Nephron (organoid): ENCODE data around the gene FGF7.

ENCODE experiments used
- H3K27ac Mint-ChIP-seq, 3 experiments: 2 replicates each; pipeline ENCODE4 v1.8.0; 2020; ENCODE audit warnings: mixed read lengths in 3 of 3, mild to moderate bottlenecking in 2 of 3, moderate library complexity in 1 of 3
- H3K27me3 Mint-ChIP-seq: 2 replicates; pipeline ENCODE4 v1.8.0; 2021; ENCODE audit warnings: low read depth, mild to moderate bottlenecking, moderate library complexity, mixed read lengths
- H3K36me3 Mint-ChIP-seq: 2 replicates; pipeline ENCODE4 v1.8.0; 2020; ENCODE audit warnings: low read depth, mixed read lengths
- H3K4me1 Mint-ChIP-seq: 2 replicates; pipeline ENCODE4 v1.8.0; 2020; ENCODE audit warnings: mixed read lengths
- H3K4me3 Mint-ChIP-seq, 3 experiments: 2 replicates each; pipeline ENCODE4 v1.8.0; 2020; ENCODE audit warnings: mild to moderate bottlenecking in 3 of 3, mixed read lengths in 3 of 3, moderate library complexity in 2 of 3
- H3K9me3 Mint-ChIP-seq: 2 replicates; pipeline ENCODE4 v1.8.0; 2020; ENCODE audit warnings: mixed read lengths
- TF ChIP-seq, protein P1 (sequence below), 3 experiments: fragments of 200-600 bp; sonication (generic); IDR thresholded peaks; one replicate each; pipeline ENCODE4 v1.5.0; 2021; ENCODE audit warnings: antibody characterized with exemption in 3 of 3; ENCODE audit not compliant: unreplicated experiment in 3 of 3

Gene FGF7

DNA sequence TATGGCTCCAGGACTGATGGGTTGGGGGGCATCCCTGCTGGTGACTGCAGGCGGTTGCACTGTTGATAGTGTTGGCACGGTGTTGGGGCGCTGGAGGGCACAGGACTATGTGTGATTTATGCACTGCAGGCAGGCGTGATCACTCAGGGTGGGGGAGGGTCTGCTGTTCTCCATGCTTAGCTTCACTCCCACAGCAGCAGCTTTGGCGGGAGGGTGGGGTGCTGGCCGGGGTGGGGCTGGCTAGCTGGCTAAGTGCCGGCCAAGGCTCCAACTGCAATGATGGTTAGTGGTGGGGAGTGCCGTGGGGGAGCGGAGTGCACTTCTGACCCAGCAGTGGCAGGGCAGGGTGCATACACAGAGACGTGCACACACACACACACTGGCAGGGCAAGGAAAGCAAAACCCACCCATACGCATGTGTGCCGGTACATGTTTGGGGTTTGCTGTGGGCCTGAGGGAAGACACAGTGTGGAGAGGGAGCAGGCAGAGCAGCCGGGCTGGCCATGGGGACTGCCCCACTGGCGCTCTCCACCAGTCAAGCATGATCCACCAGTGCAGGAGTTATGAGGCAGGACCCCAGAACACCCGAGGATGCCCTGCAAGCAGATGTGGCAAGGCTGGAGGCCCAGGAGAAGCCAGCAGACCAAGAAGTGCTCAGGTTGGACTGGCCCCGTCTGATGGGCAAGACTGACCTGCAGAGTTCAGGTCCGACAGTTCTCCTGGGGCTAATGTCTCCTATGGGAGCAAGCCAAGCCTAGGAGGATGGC, 16.5 kb upstream of the FGF7 start:
- H3K4me1 Mint-ChIP-seq = peaks cover 6% of the 10 kb centered on the region
- no peaks in the 10 kb centered on the region for H3K36me3 Mint-ChIP-seq
- TF ChIP-seq, protein P1, sequence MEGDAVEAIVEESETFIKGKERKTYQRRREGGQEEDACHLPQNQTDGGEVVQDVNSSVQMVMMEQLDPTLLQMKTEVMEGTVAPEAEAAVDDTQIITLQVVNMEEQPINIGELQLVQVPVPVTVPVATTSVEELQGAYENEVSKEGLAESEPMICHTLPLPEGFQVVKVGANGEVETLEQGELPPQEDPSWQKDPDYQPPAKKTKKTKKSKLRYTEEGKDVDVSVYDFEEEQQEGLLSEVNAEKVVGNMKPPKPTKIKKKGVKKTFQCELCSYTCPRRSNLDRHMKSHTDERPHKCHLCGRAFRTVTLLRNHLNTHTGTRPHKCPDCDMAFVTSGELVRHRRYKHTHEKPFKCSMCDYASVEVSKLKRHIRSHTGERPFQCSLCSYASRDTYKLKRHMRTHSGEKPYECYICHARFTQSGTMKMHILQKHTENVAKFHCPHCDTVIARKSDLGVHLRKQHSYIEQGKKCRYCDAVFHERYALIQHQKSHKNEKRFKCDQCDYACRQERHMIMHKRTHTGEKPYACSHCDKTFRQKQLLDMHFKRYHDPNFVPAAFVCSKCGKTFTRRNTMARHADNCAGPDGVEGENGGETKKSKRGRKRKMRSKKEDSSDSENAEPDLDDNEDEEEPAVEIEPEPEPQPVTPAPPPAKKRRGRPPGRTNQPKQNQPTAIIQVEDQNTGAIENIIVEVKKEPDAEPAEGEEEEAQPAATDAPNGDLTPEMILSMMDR (IDR thresholded peaks at IDR 0.05; ENCODE audit: unreplicated experiment in 3 of 3) = no peak
- H3K27me3 Mint-ChIP-seq = no peaks in the 10 kb centered on the region
- no peak overlapping the region for H3K27ac Mint-ChIP-seq
- H3K4me3 Mint-ChIP-seq = no peak overlapping the region
- peaks cover 19% of the 10 kb centered on the region for H3K9me3 Mint-ChIP-seq

DNA sequence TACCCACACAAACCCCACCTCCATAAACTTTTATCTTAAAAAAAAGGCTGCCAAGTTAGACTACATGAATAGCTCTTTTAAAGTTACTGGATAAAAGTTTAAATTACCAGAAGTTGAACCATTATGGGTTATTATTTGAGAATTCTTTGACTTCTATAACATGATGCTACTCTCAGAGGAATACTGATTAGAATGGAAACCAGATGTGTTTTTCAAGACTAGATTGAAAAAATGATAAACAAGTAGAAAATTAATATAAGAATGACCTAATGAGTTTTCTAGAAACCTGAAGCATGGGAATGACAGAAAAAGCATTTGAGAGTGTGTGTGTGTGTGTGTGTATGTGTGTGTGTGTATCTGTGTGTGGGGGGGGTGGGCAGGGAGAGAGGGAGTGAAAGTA, 12.4 kb upstream of the FGF7 start:
- Mint-ChIP-seq H3K27me3 (no peaks in the 10 kb centered on the region), H3K4me1 (peaks cover 6% of the 10 kb centered on the region), H3K27ac (peak overlapping the region in 1 of 3 experiments; percentile 20), H3K36me3 (no peaks in the 10 kb centered on the region), H3K9me3 (peaks cover 2% of the 10 kb centered on the region), H3K4me3 (no peak overlapping the region)
- TF ChIP-seq, protein P1 (IDR thresholded peaks at IDR 0.05; ENCODE audit: unreplicated experiment in 3 of 3) = no peak

DNA sequence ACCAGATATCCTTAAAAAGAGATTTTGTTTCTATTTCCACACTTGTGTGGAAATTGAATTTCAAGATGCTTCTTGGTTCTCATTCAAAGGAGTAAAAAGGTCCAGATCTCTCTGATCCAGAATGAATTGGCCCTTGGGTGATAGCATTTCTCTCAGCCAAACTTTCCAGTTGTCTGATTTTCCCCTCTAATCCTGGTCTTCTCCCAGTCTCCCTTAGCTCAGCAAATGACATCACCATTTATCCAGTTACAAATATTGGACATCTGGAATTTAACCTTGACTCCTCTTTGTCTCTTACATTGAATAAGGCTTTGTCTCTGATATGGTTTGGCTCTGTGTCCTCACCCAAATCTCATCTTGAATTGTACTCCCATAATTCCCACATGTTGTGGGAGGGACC, 10.2 kb upstream of the FGF7 start:
- Mint-ChIP-seq H3K9me3 (peaks cover 7% of the 10 kb centered on the region), H3K27me3 (no peaks in the 10 kb centered on the region), H3K4me3 (no peak overlapping the region), H3K27ac (no peak overlapping the region), H3K4me1 (peaks cover 6% of the 10 kb centered on the region), H3K36me3 (no peaks in the 10 kb centered on the region)
- TF ChIP-seq, protein P1 (IDR thresholded peaks at IDR 0.05; ENCODE audit: unreplicated experiment in 3 of 3) = no peak

DNA sequence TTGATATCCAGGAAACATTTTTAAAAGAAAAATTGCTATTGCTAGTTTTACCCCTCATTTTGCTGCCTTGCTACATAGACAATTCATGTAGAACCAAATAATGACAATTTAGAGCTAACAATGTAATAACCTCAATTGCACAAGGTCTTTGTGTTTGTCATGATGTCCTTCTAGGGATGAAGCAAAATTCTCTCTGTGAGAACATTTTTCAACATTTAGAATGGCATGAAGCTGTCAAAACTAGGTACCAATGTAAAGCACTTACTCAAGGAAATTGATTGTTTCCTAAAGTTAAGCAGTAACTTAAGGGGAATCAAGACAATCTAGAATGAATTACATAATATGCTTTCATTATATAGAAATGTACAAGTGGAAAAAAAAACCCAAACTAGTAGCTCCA, 7.9 kb upstream of the FGF7 start:
- TF ChIP-seq, protein P1 (IDR thresholded peaks at IDR 0.05; ENCODE audit: unreplicated experiment in 3 of 3) = no peak
- Mint-ChIP-seq H3K27me3 (no peaks in the 10 kb centered on the region), H3K9me3 (peaks cover 7% of the 10 kb centered on the region), H3K27ac (no peak overlapping the region), H3K36me3 (no peaks in the 10 kb centered on the region), H3K4me3 (no peak overlapping the region), H3K4me1 (peaks cover 6% of the 10 kb centered on the region)

DNA sequence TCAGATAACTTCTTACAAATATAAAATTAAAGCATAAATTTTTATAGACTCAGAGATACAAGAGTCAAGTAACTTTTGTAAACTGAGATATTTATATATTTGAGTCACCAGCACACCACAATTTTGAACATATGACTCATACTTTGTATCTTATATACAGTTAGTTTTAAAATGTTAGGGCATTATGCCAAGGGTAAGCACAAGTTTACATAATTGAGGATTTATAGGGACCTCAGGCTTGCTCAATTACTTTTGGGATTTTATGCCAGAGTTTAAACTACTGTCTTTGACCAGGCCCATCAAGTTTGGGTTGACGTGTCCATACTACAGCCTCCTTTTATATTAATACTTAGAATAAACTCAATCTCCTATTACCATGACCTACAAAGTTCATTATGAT, 7.4 kb upstream of the FGF7 start:
- H3K27me3 Mint-ChIP-seq = no peaks in the 10 kb centered on the region
- no peak overlapping the region for H3K27ac Mint-ChIP-seq
- peaks cover 7% of the 10 kb centered on the region for H3K9me3 Mint-ChIP-seq
- H3K4me1 Mint-ChIP-seq = peaks cover 3% of the 10 kb centered on the region
- TF ChIP-seq, protein P1 (IDR thresholded peaks at IDR 0.05; ENCODE audit: unreplicated experiment in 3 of 3) = no peak
- H3K4me3 Mint-ChIP-seq = no peak overlapping the region
- H3K36me3 Mint-ChIP-seq = no peaks in the 10 kb centered on the region

DNA sequence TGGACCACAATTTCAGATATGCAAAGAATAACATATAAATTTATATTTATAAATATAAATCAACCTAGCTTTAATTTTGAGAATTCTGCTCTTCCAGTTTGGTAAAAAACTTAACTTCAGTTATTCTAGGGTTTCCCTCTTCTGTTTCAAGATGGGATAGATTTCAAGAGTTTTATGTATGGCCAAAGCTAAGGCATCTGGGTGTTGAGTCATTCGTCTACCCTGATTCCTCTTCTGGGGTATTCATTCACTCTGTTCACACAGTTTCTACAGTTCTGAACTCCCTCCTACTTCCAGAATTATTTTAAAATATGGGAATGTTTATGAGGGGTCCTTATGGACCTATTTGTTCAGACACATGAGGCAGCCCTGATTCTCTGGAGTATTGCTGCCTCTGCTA, 4.2 kb upstream of the FGF7 start:
- H3K27ac Mint-ChIP-seq = no peak overlapping the region
- H3K9me3 Mint-ChIP-seq = peaks cover 5% of the 10 kb centered on the region
- H3K4me1 Mint-ChIP-seq = peaks cover 6% of the 10 kb centered on the region
- no peaks in the 10 kb centered on the region for H3K27me3 Mint-ChIP-seq
- H3K36me3 Mint-ChIP-seq = no peaks in the 10 kb centered on the region
- TF ChIP-seq, protein P1 (IDR thresholded peaks at IDR 0.05; ENCODE audit: unreplicated experiment in 3 of 3) = no peak
- H3K4me3 Mint-ChIP-seq = no peak overlapping the region
